HCT116 (cell line): Measurements from ENCODE around the gene IL11. TPM values are rescaled to one million over a fixed set of nuclear protein-coding genes. Genes with fewer than 3 reads are reported as not detected.

Experiments
- ATAC-seq: fragments of 200-7000 bp; cut with Tn5 transposase; 2 replicates; pipeline ENCODE4 v1.9.1; 2020; ENCODE audit warnings: mild to moderate bottlenecking, moderate library complexity
- BruUV-seq: library from RNA; stranded (reverse); fragments of 400-500 nt; replicated peaks from 2 replicates; lab custom pipeline; 2021; lab: Mats Ljungman, UMichigan
- CTCF ChIA-PET: fragments of 300-600 bp; sonication (Branson Sonifier 250); formaldehyde crosslinking; loops from one replicate; lab custom pipeline; 2021; ENCODE audit warnings: antibody characterized with exemption; lab: Charles Lee
- POLR2A ChIA-PET: fragments of 300-600, 350-600 bp; sonication (Branson Sonifier 250); formaldehyde crosslinking; loops from one replicate; lab custom pipeline; 2021; ENCODE audit warnings: antibody characterized with exemption; lab: Charles Lee
- RAD21 ChIA-PET, 2 experiments: fragments of 300-600 bp; sonication (Branson Sonifier 250); formaldehyde crosslinking; loops; one replicate each; lab custom pipeline; 2023; ENCODE audit warnings: low total read pairs in 2 of 2; ENCODE audit not compliant: uncharacterized antibody in 2 of 2, unreplicated experiment in 2 of 2, low non-redundant PET in 1 of 2; lab: Charles Lee
- DNase-seq: peaks from one replicate; pipeline ENCODE4 v3.0.0-alpha.2; 2010; ENCODE audit warnings: low read depth, low spot score
- H2AFZ ChIP-seq: fragments of 200-600 bp; shearing (Covaris generic), sonication (generic); 2 replicates; pipeline ENCODE4 v1.6.1; 2017; ENCODE audit warnings: low read depth, mixed run types, mixed read lengths, antibody characterized with exemption, low read length; ENCODE audit not compliant: poor library complexity, severe bottlenecking
- H3K27ac ChIP-seq: 2 replicates; pipeline ENCODE4 v1.5.1; 2012; ENCODE audit warnings: low read depth, low read length
- H3K27me3 ChIP-seq: fragments of 200-600 bp; sonication (generic); 2 replicates; pipeline ENCODE4 v1.6.1; 2016; ENCODE audit warnings: mixed run types, low read length, mixed read lengths; ENCODE audit not compliant: insufficient read depth
- H3K36me3 ChIP-seq, 2 experiments: fragments of 200-500 bp in 1 of 2; fragments of 200-600 bp in 1 of 2; sonication (Bioruptor generic) in 1 of 2; sonication (generic) in 1 of 2; 2 replicates each; pipeline versions ENCODE4 v1.5.1 to v1.6.1; 2014 to 2016; ENCODE audit warnings: low read length in 2 of 2, inconsistent platforms in 1 of 2, mixed read lengths in 1 of 2, mixed run types in 1 of 2; ENCODE audit not compliant: insufficient read depth in 2 of 2, control insufficient read depth in 1 of 2
- H3K4me1 ChIP-seq, 2 experiments: fragments of 200-600 bp in 1 of 2; sonication (generic) in 1 of 2; 2 replicates each; pipeline versions ENCODE4 v1.5.1 to v1.6.1; 2012 to 2017; ENCODE audit warnings: low read length in 2 of 2, inconsistent platforms in 1 of 2, mild to moderate bottlenecking in 1 of 2, mixed read lengths in 1 of 2, mixed run types in 1 of 2, moderate library complexity in 1 of 2; ENCODE audit not compliant: insufficient read depth in 2 of 2, control insufficient read depth in 1 of 2
- H3K4me2 ChIP-seq: fragments of 200-600 bp; sonication (generic); 2 replicates; pipeline ENCODE4 v1.6.1; 2017; ENCODE audit warnings: mixed run types, low read length, mixed read lengths
- H3K4me3 ChIP-seq, 2 experiments: fragments of 200-600 bp in 1 of 2; sonication (generic) in 1 of 2; replicated peaks in 1 of 2; 2 replicates each; pipeline ENCODE4 v1.5.1; 2011 to 2016; ENCODE audit warnings: low read length in 2 of 2, control low read depth in 1 of 2, low read depth in 1 of 2, mild to moderate bottlenecking in 1 of 2, mixed read lengths in 1 of 2, mixed run types in 1 of 2
- H3K79me2 ChIP-seq: fragments of 200-600 bp; sonication (generic); 2 replicates; pipeline ENCODE4 v1.6.1; 2017; ENCODE audit warnings: mild to moderate bottlenecking, mixed run types, low read length, moderate library complexity, mixed read lengths; ENCODE audit not compliant: insufficient read depth
- H3K9ac ChIP-seq: fragments of 200-600 bp; sonication (generic); 2 replicates; pipeline ENCODE4 v1.6.1; 2016; ENCODE audit warnings: low read length, mixed read lengths
- H3K9me2 ChIP-seq: fragments of 200-600 bp; sonication (generic), shearing (Covaris generic); 2 replicates; pipeline ENCODE4 v1.6.1; 2017; ENCODE audit warnings: mixed run types, mild to moderate bottlenecking, moderate library complexity; ENCODE audit not compliant: insufficient read depth
- H3K9me3 ChIP-seq, 2 experiments: fragments of 200-500 bp in 1 of 2; fragments of 200-600 bp in 1 of 2; sonication (Bioruptor generic) in 1 of 2; sonication (generic) in 1 of 2; 2 replicates each; pipeline ENCODE4 v1.6.1; 2014 to 2017; ENCODE audit warnings: low read length in 2 of 2, mixed read lengths in 2 of 2, inconsistent platforms in 1 of 2, low read depth in 1 of 2, mild to moderate bottlenecking in 1 of 2, mixed run types in 1 of 2, moderate library complexity in 1 of 2; ENCODE audit not compliant: control insufficient read depth in 1 of 2, insufficient read depth in 1 of 2
- H4K20me1 ChIP-seq: fragments of 200-600 bp; sonication (generic), shearing (Covaris generic); 2 replicates; pipeline ENCODE4 v1.6.1; 2017; ENCODE audit warnings: mixed run types, mild to moderate bottlenecking, moderate library complexity; ENCODE audit not compliant: insufficient read depth
- CBX3 ChIP-seq: IDR thresholded peaks from 2 replicates; pipeline ENCODE4 v1.6.1; 2012; ENCODE audit warnings: low read depth
- CEBPB ChIP-seq: IDR thresholded peaks from 2 replicates; pipeline ENCODE4 v1.6.1; 2012; ENCODE audit warnings: low read depth
- EGR1 ChIP-seq: IDR thresholded peaks from 2 replicates; pipeline ENCODE4 v1.6.1; 2012; ENCODE audit warnings: low read depth
- EZH2phosphoT487 ChIP-seq: fragments of 200-600 bp; IDR thresholded peaks from 2 replicates; pipeline ENCODE4 v1.6.1; 2018; ENCODE audit warnings: antibody characterized with exemption, borderline replicate concordance
- MAX ChIP-seq: IDR thresholded peaks from 2 replicates; pipeline ENCODE4 v1.6.1; 2012
- POLR2A ChIP-seq: IDR thresholded peaks from 2 replicates; pipeline ENCODE4 v1.7.0; 2011; ENCODE audit warnings: borderline replicate concordance; ENCODE audit not compliant: insufficient read depth, insufficient read length; ENCODE audit errors: extremely low read depth
- POLR2AphosphoS5 ChIP-seq: IDR thresholded peaks from 2 replicates; pipeline ENCODE4 v1.6.1; 2011; ENCODE audit warnings: mild to moderate bottlenecking, low read depth, low read length, moderate library complexity
- RAD21 ChIP-seq: IDR thresholded peaks from 2 replicates; pipeline ENCODE4 v1.6.1; 2012; ENCODE audit warnings: low read depth, mild to moderate bottlenecking
- REST ChIP-seq: IDR thresholded peaks from 2 replicates; pipeline ENCODE4 v1.6.1; 2012; ENCODE audit warnings: low read depth
- SIN3A ChIP-seq: IDR thresholded peaks from 2 replicates; pipeline ENCODE4 v1.6.1; 2012; ENCODE audit warnings: low read depth
- SP1 ChIP-seq: IDR thresholded peaks from 2 replicates; pipeline ENCODE4 v1.6.1; 2012; ENCODE audit warnings: low read depth
- SRF ChIP-seq: IDR thresholded peaks from 2 replicates; pipeline ENCODE4 v1.6.1; 2012; ENCODE audit warnings: low read depth
- YY1 ChIP-seq: IDR thresholded peaks from 2 replicates; pipeline ENCODE4 v1.6.1; 2011; ENCODE audit warnings: low read length, low read depth, moderate library complexity, mild to moderate bottlenecking; ENCODE audit not compliant: insufficient replicate concordance; ENCODE audit errors: extremely low read depth
- ZFX ChIP-seq: fragments of 450-650 bp; IDR thresholded peaks from 2 replicates; pipeline ENCODE4 v1.6.1; 2017
- ZNF274 ChIP-seq: fragments of 200-500 bp; sonication (Bioruptor generic); IDR thresholded peaks from 2 replicates; pipeline ENCODE4 v1.6.1; 2014; ENCODE audit warnings: mild to moderate bottlenecking, low read depth, low read length, inconsistent platforms
- intact Hi-C: fragments of 100-400 bp; cut with micrococcal nuclease; formaldehyde crosslinking; loops from 2 replicates; pipeline ENCODE4 v1.10.0; 2022
- total RNA-seq: library from RNA; stranded (reverse); gene quantifications from one replicate; pipeline ENCODE4 v1.2.1, GENCODE V29; 2021; ENCODE audit not compliant: unreplicated experiment

Gene IL11
- total RNA-seq, 1 experiment from 2014 or later: 2.8 TPM

- Histone ChIP-seq H3K4me1 (no peaks in the 10 kb centered on the region), H3K4me2 (no peak overlapping the region), H2AFZ (no peak overlapping the region), H3K9me2 (no peaks in the 10 kb centered on the region), H3K9me3 (no peaks in the 10 kb centered on the region), H3K36me3 (no peaks in the 10 kb centered on the region), H4K20me1 (no peaks in the 10 kb centered on the region), H3K27me3 (no peaks in the 10 kb centered on the region), H3K9ac (no peak overlapping the region), H3K4me3 (no peak overlapping the region), H3K27ac (no peak overlapping the region), H3K79me2 (no peaks in the 10 kb centered on the region)
- BruUV-seq: no TSS peak
- ChIA-PET RAD21 (no interaction called here), CTCF (interaction anchor here (2.5 kb wide), 1 partner anchor 15 kb away, joined by 11 read pairs; no protein-coding TSS in a partner anchor), POLR2A (no interaction called here)
- intact Hi-C loops: no loop called here
- ATAC-seq (no peak), DNase-seq (no peak)
- TF ChIP-seq POLR2A (no peak), SRF (no peak), ZNF274 (no peak), RAD21 (no peak), MAX (no peak), CBX3 (no peak), EZH2phosphoT487 (no peak), EGR1 (no peak), POLR2AphosphoS5 (no peak), SIN3A (no peak), YY1 (no peak), REST (no peak), CEBPB (no peak), SP1 (no peak), ZFX (no peak)
Observed at GRCh38 chr19:55316646-55317045, 53.6 kb downstream of the IL11 start.
